NCI-H2029 treated with DMSO at 0.1 percent for 48 hours (cell line): ENCODE data around the gene EMX1.

ENCODE experiments used
- DNase-seq: peaks from one replicate; lab custom pipeline; 2025; lab: John Stamatoyannopoulos, UW

EMX1 gene

DNA sequence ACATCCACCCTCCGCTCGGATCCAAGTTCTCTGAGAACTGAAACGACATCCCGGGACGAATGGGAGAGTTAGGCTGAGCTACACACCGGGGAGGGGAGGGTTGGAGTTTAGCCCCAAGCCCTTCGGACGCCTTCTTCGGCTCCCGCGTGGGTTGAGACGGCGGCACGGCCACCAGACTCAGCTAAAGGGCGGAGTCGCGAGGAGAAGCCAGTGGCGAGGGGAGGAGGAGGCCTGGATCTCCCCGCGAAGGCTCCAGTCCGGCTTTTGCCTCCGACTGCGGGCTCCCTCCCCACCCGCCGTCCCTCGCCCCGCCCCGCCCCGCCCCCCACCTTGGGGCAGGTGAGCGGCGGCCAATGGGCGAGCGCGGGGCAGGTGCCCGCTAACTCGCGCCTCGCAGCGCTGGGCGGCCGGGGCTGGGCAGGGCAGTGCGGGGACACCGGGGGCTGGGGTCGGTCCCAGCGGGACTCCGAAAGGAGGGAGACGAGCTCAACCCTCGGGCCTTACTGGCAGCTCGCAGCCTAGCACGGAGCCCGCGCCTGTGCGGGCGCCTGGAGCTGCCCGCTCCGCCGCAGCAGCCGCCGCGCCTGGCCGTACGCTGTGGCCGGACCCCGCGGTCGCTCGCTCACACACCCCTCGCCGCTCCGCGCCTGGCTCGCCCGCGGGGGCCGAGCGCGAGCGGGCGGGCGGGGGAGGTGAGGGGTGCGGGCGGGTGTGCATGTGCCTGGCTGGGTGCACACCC lies at the start of gene EMX1:
EMX1 (plus strand) TSS at position 382 of the 739 bp plus-strand sequence; CDS start at position 716, 334 bp downstream.
- DNase-seq: peak; percentile 21

DNA sequence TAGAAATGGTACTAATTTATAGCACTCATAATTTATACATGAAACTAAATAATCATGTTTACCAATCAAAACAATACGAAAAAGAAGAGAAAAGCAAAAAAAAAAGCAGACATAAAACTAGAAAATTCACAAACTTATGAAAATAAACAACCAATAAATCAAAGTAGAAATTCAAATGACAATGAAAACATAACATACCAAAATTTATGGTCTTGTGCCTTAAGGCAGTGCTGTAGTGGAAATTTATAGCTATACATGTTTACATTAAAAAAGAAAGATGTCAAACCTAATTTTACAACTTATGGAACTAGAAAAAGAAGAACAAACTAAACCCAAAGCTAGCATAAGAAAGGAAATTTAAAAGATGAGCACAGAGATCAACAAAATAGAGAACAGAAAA lies 46.3 kb upstream of the EMX1 start:
- DNase-seq: no peak

DNA sequence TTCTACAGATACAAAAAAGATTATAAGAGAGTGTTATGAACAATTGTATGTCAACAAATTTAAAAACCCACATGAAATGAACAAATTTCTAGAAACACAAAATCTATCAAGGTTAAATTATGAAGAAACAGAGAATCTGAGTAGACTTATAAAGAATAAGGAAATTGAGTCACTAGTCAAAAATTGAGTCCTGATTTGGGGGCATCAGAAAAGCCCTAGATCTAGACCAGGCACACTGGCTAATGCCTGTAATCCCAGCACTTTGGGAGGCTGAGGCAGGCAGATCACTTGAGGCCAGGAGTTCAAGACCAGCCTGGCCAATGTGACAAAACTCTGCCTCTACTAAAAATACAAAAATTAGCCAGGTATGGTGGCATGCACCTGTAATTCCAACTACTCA lies 45.4 kb upstream of the EMX1 start:
- no peak for DNase-seq

DNA sequence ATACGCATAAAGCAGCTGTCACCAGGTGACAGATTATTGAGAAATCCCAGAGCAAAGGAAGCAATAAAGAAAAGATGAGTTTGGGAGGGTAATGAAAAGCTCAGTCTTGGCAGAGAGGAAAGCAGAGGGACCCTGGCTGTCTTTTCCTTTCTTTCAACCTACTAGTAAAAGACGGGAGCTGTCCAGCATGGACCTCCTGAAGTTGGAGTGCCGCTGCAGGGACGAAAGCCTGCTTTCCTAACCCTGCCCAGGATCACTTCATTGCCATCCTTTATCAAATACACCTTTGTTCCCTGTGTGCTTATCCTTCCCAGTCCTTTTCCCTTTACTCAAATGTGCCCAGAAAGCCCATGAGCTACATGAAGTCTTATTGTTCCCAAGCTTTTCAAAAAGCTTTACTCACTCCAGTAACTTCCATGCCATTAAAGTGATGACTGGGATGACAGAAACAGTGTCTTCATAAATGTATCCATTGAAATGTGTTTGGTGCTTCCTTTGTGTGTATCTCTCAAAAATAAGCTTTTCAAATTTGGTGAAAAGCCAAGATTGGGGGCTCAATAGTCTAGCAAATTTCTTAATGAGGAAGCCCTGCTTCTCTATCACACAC lies 33.9 kb upstream of the EMX1 start:
- no peak for DNase-seq

DNA sequence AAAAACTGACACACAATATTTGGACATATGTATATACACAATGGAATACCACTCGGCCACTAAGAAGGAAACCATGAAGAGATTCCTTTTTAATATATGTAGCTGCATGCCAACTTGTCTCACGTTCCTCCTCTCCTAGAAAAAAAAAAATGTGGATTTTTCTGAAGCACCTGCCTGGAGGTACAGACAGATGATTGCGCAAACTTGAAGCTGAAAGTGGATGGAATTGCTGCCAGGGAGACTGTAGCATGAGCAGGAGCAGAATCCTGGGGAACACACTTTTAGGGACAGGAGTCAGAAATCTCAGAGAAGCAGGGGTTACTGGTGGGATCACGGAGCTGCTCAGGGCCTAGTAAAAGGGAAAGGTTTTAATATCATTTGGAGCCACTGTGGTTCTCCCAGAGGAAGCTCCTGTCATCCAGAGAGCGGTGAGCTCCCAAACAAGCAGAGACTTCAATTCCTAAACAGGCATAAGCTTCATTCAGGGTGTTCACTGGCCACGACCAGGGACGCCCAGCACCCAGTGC lies 30.8 kb upstream of the EMX1 start:
- no peak for DNase-seq

DNA sequence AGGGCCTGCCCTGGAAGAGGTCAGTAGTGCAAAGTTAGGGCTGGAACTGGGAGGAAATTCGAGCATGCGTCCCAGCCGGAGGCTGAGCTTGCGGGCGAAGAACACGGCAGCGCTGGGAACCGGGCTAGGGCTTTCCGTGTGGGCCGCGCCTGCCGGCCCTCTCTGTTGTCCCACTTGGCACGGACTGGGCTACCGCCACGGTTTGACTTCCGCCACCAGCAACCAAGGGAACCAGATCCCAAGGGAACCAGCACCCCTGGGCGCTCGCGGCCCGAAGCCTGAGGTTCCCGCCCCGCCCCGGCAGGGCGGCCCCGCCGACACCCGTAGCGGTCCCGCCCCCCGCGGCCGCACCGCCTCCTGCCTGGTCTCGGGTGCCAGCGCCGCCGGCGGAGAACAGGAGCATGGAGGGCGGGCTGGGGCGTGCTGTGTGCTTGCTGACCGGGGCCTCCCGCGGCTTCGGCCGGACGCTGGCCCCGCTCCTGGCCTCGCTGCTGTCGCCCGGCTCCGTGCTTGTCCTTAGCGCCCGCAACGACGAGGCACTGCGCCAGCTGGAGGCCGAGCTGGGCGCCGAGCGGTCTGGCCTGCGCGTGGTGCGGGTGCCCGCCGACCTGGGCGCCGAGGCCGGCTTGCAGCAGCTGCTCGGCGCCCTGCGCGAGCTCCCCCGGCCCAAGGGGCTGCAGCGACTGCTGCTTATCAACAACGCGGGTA lies 30.1 kb upstream of the EMX1 start, which contains the start of gene SPR:
SPR (plus strand) TSS at position 377 of the 708 bp plus-strand sequence; CDS start at position 402, 25 bp downstream.
- DNase-seq: peak; percentile 37

DNA sequence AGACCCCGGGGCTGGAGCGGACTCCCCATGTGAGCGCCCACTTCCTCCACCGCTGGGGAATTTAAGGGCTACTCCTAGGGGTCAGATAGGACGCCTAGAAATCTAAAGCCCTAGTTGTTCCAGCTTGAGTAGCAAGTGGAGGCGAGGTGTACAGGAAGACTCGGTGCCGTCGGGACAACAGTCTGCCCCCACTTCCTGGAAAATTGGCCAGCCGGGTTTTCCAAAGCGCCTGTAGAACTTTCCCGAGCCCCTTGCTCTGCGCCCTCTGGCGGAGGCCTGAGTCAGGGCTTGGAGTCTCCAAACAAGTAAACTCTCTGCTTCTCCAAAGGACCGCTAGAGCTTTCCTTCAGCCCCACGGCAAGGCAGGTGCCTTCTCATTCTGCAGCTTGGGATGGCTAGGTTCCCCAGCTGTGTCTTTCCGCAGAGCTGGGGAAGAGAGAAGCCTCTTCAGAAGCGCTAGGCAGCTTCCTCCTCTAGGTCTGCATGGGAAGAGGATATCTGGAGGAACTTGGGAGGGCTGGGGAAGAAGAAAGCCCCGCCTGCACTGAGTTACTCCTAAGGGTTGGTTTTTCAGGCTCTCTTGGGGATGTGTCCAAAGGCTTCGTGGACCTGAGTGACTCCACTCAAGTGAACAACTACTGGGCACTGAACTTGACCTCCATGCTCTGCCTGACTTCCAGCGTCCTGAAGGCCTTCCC lies 29.4 kb upstream of the EMX1 start:
- DNase-seq: peak; percentile 48

DNA sequence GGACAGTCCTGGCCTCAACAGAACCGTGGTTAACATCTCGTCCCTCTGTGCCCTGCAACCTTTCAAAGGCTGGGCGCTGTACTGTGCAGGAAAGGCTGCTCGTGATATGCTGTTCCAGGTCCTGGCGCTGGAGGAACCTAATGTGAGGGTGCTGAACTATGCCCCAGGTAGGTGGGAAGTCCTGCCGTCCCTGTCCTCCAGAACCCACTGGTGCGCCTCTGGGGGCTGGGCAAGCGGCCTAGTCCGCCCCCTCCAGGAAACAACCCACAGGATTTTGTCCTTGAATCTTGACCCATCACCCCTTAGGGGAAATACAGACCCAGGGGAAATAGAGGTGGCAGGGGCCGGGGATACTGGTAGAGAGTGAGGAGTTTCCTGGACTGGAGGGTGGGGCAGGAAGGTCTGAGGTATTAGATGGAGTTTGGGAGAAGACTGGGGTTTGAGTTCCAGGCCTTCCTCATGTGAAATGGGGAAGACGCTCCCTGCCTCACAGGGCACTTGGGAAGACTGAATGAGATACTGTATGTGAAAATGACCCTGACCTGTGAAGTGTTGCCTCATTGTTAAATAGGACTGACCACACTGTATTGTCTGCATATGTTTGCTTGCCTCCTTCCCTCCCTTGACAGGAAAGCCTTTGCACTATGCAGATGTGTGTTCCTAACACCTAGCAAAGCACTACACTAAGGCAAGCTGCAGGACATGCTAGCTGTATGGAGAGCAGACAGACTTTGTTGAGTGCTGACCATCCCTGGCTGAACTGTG lies 28.7 kb upstream of the EMX1 start:
- DNase-seq: no peak

DNA sequence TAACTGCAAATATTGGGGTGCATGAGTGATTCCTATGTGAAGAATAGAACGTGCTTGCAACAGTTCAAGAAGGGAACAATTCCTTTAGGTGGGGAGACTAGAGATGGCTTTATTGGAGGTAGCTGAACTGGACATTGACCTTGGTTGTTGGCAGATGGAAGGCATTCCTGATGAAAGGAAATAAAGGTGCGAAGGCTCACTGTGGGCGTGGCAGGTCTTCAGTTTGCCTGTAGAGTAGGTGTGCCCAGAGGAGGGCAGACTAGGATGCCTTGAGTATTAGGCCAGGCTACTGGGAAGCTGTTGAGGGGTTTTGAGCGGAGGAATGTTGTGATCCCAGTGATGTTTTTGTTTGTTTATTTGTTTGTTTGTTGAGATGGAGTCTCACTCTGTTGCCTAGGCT lies 27.3 kb upstream of the EMX1 start:
- no peak for DNase-seq

DNA sequence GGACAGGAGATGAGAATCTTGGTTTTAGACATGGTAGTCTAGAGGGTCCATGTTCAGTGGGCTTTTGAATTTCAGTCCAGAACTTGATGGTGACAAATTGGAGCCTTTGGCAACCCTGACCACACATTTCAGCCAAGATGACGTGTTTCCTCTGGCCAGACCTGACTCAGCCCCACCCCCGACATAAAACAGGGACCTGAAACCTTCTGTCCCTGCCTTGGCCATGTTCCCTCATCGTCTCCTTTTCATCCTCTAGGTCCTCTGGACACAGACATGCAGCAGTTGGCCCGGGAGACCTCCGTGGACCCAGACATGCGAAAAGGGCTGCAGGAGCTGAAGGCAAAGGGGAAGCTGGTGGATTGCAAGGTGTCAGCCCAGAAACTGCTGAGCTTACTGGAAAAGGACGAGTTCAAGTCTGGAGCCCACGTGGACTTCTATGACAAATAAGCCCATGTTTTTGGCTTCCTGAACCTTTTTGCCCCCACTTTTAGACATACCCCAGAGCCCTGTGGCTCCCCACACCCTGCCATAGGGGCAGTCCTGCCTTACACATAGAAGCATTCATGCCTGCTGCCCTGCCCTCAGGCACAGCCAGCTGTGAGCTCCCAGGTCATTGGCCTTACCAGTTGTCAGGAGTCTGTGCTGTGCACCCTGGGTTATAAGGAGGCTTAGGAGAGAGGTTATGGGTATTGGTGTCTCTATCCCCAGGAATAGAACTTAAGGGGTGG lies 26.1 kb upstream of the EMX1 start:
- no peak for DNase-seq

DNA sequence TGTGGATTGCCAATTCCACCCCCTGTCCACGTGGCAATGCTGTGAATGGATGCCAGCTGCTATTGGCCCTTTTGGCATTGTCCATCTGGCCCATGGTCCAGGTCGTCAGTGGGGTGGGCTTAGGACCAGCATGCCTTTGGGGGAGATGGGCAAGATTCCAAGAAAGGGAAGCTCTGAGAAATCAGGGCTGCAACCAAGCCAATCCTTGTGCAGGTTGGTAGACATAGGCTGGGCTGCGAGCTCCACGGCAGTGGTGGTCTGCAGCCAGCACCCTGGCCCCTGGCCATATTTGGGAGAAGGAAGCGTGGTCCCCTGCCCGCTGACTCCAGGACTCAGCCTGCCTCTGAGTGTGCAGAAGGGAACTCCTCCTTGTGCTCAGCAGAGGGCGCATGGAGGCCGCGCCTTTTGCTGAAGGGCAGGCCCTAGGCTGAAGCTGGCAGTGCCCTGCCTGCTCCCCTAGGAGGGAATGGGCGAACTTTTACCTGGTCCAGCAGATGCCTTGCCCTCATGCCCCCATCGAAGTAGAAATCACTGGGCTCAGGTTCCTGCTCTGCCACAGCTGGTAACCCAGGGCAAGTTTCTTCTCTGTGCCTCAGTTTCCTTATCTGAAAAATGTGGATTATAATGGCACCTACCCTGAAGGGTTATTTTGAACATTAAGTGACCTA lies 24.7 kb upstream of the EMX1 start:
- no peak for DNase-seq

DNA sequence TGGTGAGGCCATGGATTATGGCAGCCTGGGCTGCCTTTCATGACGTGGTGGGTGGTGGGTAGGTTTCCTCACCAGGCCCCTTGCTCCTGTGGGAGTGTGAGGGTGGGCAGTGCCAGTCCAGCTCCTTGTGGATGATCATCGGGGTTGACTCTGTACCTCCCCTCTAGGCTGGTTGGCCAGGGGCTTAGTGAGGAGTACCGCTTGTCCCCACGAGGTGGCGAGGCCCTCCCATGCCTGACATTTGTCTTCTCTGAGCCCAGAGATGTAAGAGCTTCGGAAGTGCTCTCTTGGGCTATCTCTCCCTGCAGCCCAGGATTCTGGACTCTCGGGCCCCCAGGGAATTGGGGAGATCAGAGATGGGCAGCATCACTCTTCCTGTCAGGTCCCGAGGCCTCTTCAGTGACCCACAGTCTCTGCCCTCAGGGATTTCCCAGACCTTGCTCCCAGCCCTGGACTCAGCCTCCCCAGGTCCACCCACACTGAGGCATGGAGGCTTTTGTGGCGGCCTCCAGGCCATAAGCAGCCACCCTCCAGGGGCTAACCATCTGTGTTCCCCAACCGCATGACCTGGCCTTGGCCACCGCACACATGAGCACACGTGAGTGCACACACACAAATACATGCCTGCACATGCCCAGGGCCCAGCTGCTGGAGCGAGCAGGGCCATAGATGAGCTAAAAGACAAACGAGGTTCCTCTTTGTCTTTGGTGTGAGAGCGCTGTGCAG lies 23.6 kb upstream of the EMX1 start:
- DNase-seq: no peak

DNA sequence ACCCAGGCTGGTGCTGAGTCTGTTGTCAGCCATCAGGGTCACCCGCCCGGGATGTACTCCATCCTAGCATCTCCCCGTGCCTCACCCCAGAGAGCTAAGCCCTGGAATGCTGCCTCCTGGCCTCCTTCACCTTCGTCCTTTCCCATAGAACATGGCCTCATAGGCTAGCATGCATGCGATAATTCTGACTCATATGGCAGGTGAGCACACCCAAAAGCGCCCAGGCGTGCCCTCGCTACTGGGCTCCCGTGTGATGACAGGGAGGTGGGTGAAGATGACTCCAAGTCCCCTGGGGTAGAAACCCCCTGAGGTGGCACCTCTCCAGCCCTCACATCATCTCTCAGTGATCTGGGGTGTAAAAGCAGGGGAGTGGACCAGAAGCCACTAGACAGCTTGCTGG lies 22.8 kb upstream of the EMX1 start:
- DNase-seq: no peak

DNA sequence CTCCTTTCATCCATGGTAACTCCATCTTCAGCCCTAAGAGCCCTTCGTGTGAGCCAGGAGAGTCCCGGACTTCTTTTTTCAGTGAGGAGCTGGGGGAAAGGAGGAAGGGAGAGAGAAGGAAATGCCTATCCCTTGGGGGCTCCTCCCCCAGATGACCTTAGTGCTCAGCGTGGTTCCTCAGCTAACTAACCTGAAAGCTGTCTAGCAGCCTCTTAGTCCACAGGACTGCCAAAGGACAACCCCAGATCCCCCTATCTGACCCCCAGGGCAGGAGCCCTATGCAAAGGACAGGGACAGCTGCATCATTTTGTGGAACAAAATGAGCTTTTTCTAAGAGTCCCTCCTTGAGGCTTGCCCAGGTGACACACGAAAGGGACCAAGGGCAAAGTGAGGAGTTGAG lies 22.2 kb upstream of the EMX1 start:
- no peak for DNase-seq

DNA sequence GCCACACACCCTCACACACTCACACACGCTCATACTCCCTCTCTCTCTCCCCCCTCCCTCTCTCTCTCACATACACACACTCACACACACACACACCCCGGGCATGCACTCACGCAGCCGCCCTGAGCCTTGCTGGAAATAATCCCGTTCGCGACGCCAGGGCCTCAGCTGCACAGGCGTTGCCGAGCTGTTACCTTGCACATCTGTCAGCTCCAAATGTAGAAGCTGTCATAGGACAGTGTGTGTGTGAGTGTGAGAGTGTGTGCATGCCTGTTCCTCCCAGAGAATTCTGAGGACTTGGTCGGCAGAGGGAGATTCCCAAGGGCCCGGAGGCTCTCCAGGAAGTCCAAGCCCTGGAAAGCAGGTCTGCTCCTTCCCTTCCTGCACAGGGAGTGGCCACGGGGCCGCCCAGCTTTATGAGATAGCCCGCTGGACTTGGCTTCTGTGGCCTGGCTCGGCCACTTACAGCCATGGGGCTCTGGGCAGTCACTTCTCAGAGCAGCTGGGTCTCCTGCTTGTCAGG lies 21.5 kb upstream of the EMX1 start:
- DNase-seq: no peak

DNA sequence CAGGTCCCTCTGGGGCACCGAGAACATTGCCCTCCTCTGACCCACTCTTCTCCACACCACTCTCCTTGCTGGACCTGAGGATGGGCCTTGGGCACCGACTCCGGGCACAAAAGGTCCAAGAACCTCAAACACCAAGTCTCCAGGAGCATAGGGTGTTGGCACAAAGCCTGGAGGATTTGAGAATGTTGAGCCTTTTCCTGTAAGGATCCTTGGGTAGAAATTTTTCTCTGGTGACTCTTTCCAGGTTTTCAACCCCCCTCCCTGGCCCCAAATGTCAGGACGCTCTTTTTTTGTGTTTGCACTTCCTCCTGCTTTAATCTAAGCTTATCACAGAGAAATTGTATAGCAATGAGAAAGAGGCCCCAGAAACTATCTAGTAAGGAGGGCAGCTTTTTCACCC lies 20.9 kb upstream of the EMX1 start:
- no peak for DNase-seq

DNA sequence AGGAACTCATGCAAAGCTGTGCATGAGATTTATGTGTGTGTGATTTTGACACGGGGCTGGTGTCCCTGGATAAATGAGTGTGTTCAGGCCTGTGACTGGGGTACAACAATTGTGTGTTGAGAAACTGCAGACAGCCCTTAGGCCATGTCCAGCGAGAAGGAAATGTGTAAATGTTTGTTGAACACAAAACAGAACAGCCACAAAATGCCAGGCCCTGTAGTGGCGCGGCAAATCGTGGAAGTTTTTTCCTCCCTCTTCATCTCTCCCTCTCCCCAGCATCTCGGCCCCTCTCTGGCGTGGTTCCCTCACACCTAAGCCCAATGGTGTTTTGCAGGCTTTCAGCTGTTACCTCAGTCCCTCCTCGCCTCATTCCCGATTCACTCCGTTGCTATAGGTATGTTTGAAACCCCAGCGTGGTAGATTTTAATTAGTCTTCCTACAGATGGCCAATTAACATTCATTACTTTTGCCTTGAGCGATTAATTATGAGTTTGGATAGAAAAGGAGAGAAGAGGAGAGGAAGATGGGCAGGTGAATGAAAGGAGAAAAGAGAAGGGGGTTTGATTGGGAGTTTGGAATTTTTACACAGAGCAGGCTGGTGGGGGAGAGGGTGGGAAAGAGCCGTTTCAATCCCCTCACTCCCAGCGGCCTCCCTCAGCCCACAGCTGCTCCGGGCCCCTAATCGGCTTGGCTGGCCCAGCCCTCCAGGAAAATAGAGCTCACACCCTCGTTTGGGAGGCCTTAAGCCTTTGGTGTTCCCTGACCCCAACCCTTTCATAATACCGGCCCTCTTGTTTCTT lies 19.3 kb upstream of the EMX1 start:
- DNase-seq: no peak

DNA sequence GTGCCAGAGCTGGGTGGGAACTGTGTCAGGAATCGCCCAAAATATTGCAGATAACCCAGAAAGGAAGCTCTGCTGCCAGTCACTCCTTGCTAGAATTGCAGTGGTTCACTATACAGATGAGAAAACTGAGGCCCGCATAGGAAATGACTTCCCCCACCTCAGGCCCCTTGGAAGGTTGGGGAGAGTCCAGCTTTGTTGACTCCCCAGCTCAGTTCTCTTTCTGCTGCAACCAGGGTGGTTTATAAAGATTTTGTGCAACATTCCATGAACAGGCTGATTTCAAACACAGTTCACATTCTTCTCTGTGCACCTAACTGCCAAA lies 18.8 kb upstream of the EMX1 start:
- no peak for DNase-seq
